ENCODE measurements around the gene EIF5. TPM values are rescaled to one million over a fixed set of nuclear protein-coding genes. Genes with fewer than 3 reads are reported as not detected.

The EIF5 gene
- polyA plus RNA-seq, 1 donor (not counting 4 experiments of a cell fraction or from before 2014, with no cell fraction given) = 221 TPM

- no peak for FAIRE-seq
- no peak overlapping the region for H3K9ac ChIP-seq (ENCODE audit: control insufficient read depth, extremely low read depth, insufficient read depth, low read length)
- H3K4me2 ChIP-seq (ENCODE audit: control insufficient read depth, extremely low read depth, insufficient read depth, low read depth, low read length) = no peak overlapping the region
Observed at GRCh38 chr14:103347091-103347815, 13.2 kb downstream of the EIF5 start.

GRCh38 chr14:103348154-103348553, 14.1 kb downstream of the EIF5 start:
- no peaks in the 10 kb centered on the region for H3K4me1 ChIP-seq (ENCODE audit: control insufficient read depth, extremely low read depth, insufficient read depth, low read length)
- DNase-seq (ENCODE audit: low read depth, low spot score) (no peak), FAIRE-seq (no peak)
- no peak overlapping the region for H3K4me3 ChIP-seq (ENCODE audit: control insufficient read depth in 2 of 3, extremely low read depth in 1 of 3, insufficient read depth in 2 of 3, low read depth in 1 of 3, low read length in 3 of 3)
- H2AFZ ChIP-seq (ENCODE audit: control insufficient read depth, low read length) = no peak overlapping the region
- H3K27me3 ChIP-seq (ENCODE audit: control insufficient read depth, extremely low read depth, insufficient read depth, low read length) = no peaks in the 10 kb centered on the region
- dilution Hi-C loops (cut with MboI; ENCODE audit: extremely low pct_ligation_motif_present, low sequenced_read_pairs) = no loop called here
- peaks cover 4 to 6% of the 10 kb centered on the region in 2 experiments for H3K36me3 ChIP-seq (ENCODE audit: control insufficient read depth in 2 of 2, extremely low read depth in 1 of 2, insufficient read depth in 2 of 2, low read length in 2 of 2)
- no peak overlapping the region for H3K9ac ChIP-seq (ENCODE audit: control insufficient read depth, extremely low read depth, insufficient read depth, low read length)
- H3K9me1 ChIP-seq (ENCODE audit: control insufficient read depth, extremely low read depth, insufficient read depth, low read length) = no peaks in the 10 kb centered on the region
- no peak overlapping the region for H3K4me2 ChIP-seq (ENCODE audit: control insufficient read depth, extremely low read depth, insufficient read depth, low read depth, low read length)
- no peak overlapping the region for H3K27ac ChIP-seq (ENCODE audit: control insufficient read depth, insufficient read depth, low read length)
- no peaks in the 10 kb centered on the region for H3K79me2 ChIP-seq (ENCODE audit: control insufficient read depth, insufficient read depth, low read length)
- TF ChIP-seq EZH2 (IDR thresholded peaks at IDR 0.05; ENCODE audit: low read length) (no peak), CTCF (optimal IDR thresholded peaks at IDR 0.05 in 1 of 3, IDR thresholded peaks at IDR 0.05 in 1 of 3, conservative IDR thresholded peaks at IDR 0.05 in 1 of 3; ENCODE audit: extremely low read depth in 1 of 3, insufficient read depth in 2 of 3, low read length in 3 of 3) (no peak)
- peaks cover 4% of the 10 kb centered on the region for H4K20me1 ChIP-seq (ENCODE audit: control insufficient read depth, extremely low read depth, insufficient read depth, low read length)
- no peaks in the 10 kb centered on the region for H3K9me3 ChIP-seq (ENCODE audit: control insufficient read depth, low read depth, low read length)

More at GRCh38 chr14:103347091-103347815, 13.2 kb downstream of the EIF5 start:
- TF ChIP-seq CTCF (optimal IDR thresholded peaks at IDR 0.05 in 1 of 3, IDR thresholded peaks at IDR 0.05 in 1 of 3, conservative IDR thresholded peaks at IDR 0.05 in 1 of 3; ENCODE audit: extremely low read depth in 1 of 3, insufficient read depth in 2 of 3, low read length in 3 of 3) = no peak
- no peak for TF ChIP-seq EZH2 (IDR thresholded peaks at IDR 0.05; ENCODE audit: low read length)
- no peaks in the 10 kb centered on the region for H3K9me1 ChIP-seq (ENCODE audit: control insufficient read depth, extremely low read depth, insufficient read depth, low read length)
- dilution Hi-C loops (cut with MboI; ENCODE audit: extremely low pct_ligation_motif_present, low sequenced_read_pairs) = no loop called here
- H3K4me1 ChIP-seq (ENCODE audit: control insufficient read depth, extremely low read depth, insufficient read depth, low read length) = no peaks in the 10 kb centered on the region
- no peaks in the 10 kb centered on the region for H3K9me3 ChIP-seq (ENCODE audit: control insufficient read depth, low read depth, low read length)
- no peak overlapping the region for H2AFZ ChIP-seq (ENCODE audit: control insufficient read depth, low read length)
- H3K36me3 ChIP-seq (ENCODE audit: control insufficient read depth in 2 of 2, extremely low read depth in 1 of 2, insufficient read depth in 2 of 2, low read length in 2 of 2) = peaks cover 6 to 12% of the 10 kb centered on the region in 2 experiments
- no peak overlapping the region for H3K4me3 ChIP-seq (ENCODE audit: control insufficient read depth in 2 of 3, extremely low read depth in 1 of 3, insufficient read depth in 2 of 3, low read depth in 1 of 3, low read length in 3 of 3)
- H4K20me1 ChIP-seq (ENCODE audit: control insufficient read depth, extremely low read depth, insufficient read depth, low read length) = peaks cover 4% of the 10 kb centered on the region
- DNase-seq (ENCODE audit: low read depth, low spot score) = no peak
- H3K79me2 ChIP-seq (ENCODE audit: control insufficient read depth, insufficient read depth, low read length) = no peaks in the 10 kb centered on the region
- no peak overlapping the region for H3K27ac ChIP-seq (ENCODE audit: control insufficient read depth, insufficient read depth, low read length)
- H3K27me3 ChIP-seq (ENCODE audit: control insufficient read depth, extremely low read depth, insufficient read depth, low read length) = no peaks in the 10 kb centered on the region

All from keratinocyte (primary cell).